ENCODE data around the gene SLC22A17. TPM values are rescaled to one million over a fixed set of nuclear protein-coding genes. Genes with fewer than 3 reads are reported as not detected.

The SLC22A17 gene
- total and polyA plus RNA-seq, 2 of the 13 experiments (the other 11 are each of a cell fraction or from before 2014, with no cell fraction given): 0.95 to 1.1 TPM

GRCh38 chr14:23379366-23380196 is 26.9 kb upstream of the SLC22A17 start (continued):
- TF ChIP-seq ZNF512B (CRISPR knock-in tag; IDR thresholded peaks at IDR 0.05; ENCODE audit: borderline replicate concordance) (no peak), ZNF230 (CRISPR knock-in tag; IDR thresholded peaks at IDR 0.05) (no peak), ZNF749 (CRISPR knock-in tag; IDR thresholded peaks at IDR 0.05; ENCODE audit: borderline replicate concordance) (no peak), ZBTB10 (CRISPR knock-in tag; IDR thresholded peaks at IDR 0.05; ENCODE audit: borderline replicate concordance) (no peak), ZNF44 (CRISPR knock-in tag; IDR thresholded peaks at IDR 0.05) (no peak), TFE3 (CRISPR knock-in tag; IDR thresholded peaks at IDR 0.05) (0 out of 2 replicates have a peak, but pooled peaks have one; percentile 16), BRD4 (CRISPR knock-in tag; IDR thresholded peaks at IDR 0.05) (no peak), MYNN (CRISPR knock-in tag; IDR thresholded peaks at IDR 0.05; ENCODE audit: low read depth) (no peak; the same call in 1 of the 2 replicates), NR2F1 (CRISPR knock-in tag; IDR thresholded peaks at IDR 0.05) (no peak)
- TF ChIP-seq, protein P1, sequence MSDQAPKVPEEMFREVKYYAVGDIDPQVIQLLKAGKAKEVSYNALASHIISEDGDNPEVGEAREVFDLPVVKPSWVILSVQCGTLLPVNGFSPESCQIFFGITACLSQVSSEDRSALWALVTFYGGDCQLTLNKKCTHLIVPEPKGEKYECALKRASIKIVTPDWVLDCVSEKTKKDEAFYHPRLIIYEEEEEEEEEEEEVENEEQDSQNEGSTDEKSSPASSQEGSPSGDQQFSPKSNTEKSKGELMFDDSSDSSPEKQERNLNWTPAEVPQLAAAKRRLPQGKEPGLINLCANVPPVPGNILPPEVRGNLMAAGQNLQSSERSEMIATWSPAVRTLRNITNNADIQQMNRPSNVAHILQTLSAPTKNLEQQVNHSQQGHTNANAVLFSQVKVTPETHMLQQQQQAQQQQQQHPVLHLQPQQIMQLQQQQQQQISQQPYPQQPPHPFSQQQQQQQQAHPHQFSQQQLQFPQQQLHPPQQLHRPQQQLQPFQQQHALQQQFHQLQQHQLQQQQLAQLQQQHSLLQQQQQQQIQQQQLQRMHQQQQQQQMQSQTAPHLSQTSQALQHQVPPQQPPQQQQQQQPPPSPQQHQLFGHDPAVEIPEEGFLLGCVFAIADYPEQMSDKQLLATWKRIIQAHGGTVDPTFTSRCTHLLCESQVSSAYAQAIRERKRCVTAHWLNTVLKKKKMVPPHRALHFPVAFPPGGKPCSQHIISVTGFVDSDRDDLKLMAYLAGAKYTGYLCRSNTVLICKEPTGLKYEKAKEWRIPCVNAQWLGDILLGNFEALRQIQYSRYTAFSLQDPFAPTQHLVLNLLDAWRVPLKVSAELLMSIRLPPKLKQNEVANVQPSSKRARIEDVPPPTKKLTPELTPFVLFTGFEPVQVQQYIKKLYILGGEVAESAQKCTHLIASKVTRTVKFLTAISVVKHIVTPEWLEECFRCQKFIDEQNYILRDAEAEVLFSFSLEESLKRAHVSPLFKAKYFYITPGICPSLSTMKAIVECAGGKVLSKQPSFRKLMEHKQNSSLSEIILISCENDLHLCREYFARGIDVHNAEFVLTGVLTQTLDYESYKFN (CRISPR knock-in tag; conservative IDR thresholded peaks at IDR 0.05): no peak
- TF ChIP-seq, protein P2, sequence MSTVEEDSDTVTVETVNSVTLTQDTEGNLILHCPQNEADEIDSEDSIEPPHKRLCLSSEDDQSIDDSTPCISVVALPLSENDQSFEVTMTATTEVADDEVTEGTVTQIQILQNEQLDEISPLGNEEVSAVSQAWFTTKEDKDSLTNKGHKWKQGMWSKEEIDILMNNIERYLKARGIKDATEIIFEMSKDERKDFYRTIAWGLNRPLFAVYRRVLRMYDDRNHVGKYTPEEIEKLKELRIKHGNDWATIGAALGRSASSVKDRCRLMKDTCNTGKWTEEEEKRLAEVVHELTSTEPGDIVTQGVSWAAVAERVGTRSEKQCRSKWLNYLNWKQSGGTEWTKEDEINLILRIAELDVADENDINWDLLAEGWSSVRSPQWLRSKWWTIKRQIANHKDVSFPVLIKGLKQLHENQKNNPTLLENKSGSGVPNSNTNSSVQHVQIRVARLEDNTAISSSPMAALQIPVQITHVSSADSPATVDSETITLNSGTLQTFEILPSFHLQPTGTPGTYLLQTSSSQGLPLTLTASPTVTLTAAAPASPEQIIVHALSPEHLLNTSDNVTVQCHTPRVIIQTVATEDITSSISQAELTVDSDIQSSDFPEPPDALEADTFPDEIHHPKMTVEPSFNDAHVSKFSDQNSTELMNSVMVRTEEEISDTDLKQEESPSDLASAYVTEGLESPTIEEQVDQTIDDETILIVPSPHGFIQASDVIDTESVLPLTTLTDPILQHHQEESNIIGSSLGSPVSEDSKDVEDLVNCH (CRISPR knock-in tag; IDR thresholded peaks at IDR 0.05): no peak
- TF ChIP-seq, protein P3, sequence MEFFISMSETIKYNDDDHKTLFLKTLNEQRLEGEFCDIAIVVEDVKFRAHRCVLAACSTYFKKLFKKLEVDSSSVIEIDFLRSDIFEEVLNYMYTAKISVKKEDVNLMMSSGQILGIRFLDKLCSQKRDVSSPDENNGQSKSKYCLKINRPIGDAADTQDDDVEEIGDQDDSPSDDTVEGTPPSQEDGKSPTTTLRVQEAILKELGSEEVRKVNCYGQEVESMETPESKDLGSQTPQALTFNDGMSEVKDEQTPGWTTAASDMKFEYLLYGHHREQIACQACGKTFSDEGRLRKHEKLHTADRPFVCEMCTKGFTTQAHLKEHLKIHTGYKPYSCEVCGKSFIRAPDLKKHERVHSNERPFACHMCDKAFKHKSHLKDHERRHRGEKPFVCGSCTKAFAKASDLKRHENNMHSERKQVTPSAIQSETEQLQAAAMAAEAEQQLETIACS (CRISPR knock-in tag; IDR thresholded peaks at IDR 0.05): no peak
